ENCODE measurements around the gene TBCA. TPM values are rescaled to one million over a fixed set of nuclear protein-coding genes. Genes with fewer than 3 reads are reported as not detected.

The TBCA gene
- total and polyA plus RNA-seq, 2 experiments from 2014 or later: 60.1 to 257 TPM

- H4K20me1 ChIP-seq (ENCODE audit: insufficient read depth): no peaks in the 10 kb centered on the region
- H3K9me2 ChIP-seq (ENCODE audit: insufficient read depth): no peaks in the 10 kb centered on the region
- H3K36me3 ChIP-seq (ENCODE audit: low read depth): no peaks in the 10 kb centered on the region
- H3F3A ChIP-seq (ENCODE audit: insufficient read depth): no peaks in the 10 kb centered on the region
- no peak overlapping the region for H3K9ac ChIP-seq
- H3K79me2 ChIP-seq (ENCODE audit: insufficient read depth): no peaks in the 10 kb centered on the region
- H3K4me3 ChIP-seq: no peak overlapping the region
- H3K27ac ChIP-seq: no peak overlapping the region
- in situ Hi-C loops (cut with MboI): no loop called here
- no peaks in the 10 kb centered on the region for H3K9me3 ChIP-seq (ENCODE audit: low read depth)
- H3K4me1 ChIP-seq (ENCODE audit: insufficient read depth): no peaks in the 10 kb centered on the region
- H3K27me3 ChIP-seq (replicated peaks; ENCODE audit: insufficient read depth): peaks cover 76% of the 10 kb centered on the region
- H3K4me2 ChIP-seq (ENCODE audit: unreplicated experiment): no peak overlapping the region
- WGBS, 2 experiments (ENCODE audit: low coverage in 1 of 2, low lambda C conversion rate in 2 of 2, missing lambda C conversion rate in 2 of 2): 24 to 33% methylated on average over 32 to 33 of the region's 33 CpGs
- peak; percentile 99 for TF ChIP-seq EZH2 (IDR thresholded peaks at IDR 0.05; ENCODE audit: insufficient read depth, poor library complexity, severe bottlenecking)
- TF ChIP-seq EZH2phosphoT487 (IDR thresholded peaks at IDR 0.05; ENCODE audit: insufficient read depth, low read depth): peak; percentile 63
- DNase-seq: no peak
- H2AFZ ChIP-seq: no peak overlapping the region
These were observed 131.6 kb downstream of the TBCA start for GRCh38 chr5:77644371-77645157.

- no peak overlapping the region for H3K4me2 ChIP-seq (ENCODE audit: unreplicated experiment)
- H3K27ac ChIP-seq: no peak overlapping the region
- no peaks in the 10 kb centered on the region for H3K4me1 ChIP-seq (ENCODE audit: insufficient read depth)
- H4K20me1 ChIP-seq (ENCODE audit: insufficient read depth): no peaks in the 10 kb centered on the region
- TF ChIP-seq EZH2phosphoT487 (IDR thresholded peaks at IDR 0.05; ENCODE audit: insufficient read depth, low read depth): 0 out of 2 replicates have a peak, but pooled peaks have one; percentile 19
- no peak for TF ChIP-seq EZH2 (IDR thresholded peaks at IDR 0.05; ENCODE audit: insufficient read depth, poor library complexity, severe bottlenecking)
- peaks cover 84% of the 10 kb centered on the region for H3K27me3 ChIP-seq (replicated peaks; ENCODE audit: insufficient read depth)
- WGBS, 2 experiments (ENCODE audit: low coverage in 1 of 2, low lambda C conversion rate in 2 of 2, missing lambda C conversion rate in 2 of 2): 15 to 18% methylated on average over 28 of the region's 28 CpGs
- H3F3A ChIP-seq (ENCODE audit: insufficient read depth): no peaks in the 10 kb centered on the region
- H3K36me3 ChIP-seq (ENCODE audit: low read depth): no peaks in the 10 kb centered on the region
- no peak overlapping the region for H3K9ac ChIP-seq
- in situ Hi-C loops (cut with MboI): no loop called here
- no peak overlapping the region for H3K4me3 ChIP-seq
- H3K79me2 ChIP-seq (ENCODE audit: insufficient read depth): no peaks in the 10 kb centered on the region
- no peaks in the 10 kb centered on the region for H3K9me2 ChIP-seq (ENCODE audit: insufficient read depth)
- no peak overlapping the region for H2AFZ ChIP-seq
- H3K9me3 ChIP-seq (ENCODE audit: low read depth): no peaks in the 10 kb centered on the region
- DNase-seq: no peak
These were observed 132.3 kb downstream of the TBCA start for GRCh38 chr5:77643654-77644370.

DNA sequence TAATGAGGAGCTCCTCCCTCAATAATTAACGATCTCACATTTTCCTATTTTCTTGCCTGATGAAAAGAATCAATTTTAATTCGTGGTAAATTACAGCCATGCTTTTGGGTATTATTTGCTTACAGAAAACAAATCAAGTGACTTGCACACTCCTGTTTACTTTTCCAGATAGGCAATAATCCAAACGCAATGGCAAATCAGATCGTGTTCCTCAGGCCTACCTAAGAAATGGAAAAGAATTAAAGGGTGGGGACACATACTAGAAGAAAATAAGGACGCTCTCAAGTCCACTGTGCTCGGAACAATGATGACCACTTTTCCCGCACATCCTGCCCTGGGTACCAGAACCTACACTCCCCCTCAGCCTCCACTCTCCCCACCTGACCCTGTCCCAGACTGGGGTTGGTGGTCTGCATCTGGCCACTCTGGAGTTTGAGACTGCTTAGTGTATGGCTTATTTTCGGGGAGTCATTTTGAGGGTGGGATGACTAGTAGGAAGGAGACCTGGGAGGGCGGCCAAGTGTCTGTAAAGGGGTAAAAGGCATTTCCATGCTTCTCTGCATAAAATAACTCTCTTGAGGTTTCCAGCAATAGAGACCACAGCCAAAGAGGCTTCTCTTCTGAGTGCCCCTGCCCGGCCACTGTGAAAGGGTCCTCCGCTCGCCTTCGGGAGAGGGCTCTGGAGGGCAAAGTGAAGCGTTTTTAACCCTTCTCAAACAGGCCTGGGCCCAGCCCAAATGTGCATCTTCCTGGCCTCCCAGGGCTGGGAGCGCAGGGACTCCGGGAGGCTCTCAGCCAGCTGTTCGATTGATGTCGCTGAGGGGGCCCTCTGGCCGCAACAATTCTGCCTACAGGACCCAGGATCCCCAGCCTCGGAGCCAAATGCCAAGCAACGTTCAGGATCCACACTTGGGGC, 133.1 kb downstream of the TBCA start:
- H3K4me3 ChIP-seq: no peak overlapping the region
- H3K4me2 ChIP-seq (ENCODE audit: unreplicated experiment): no peak overlapping the region
- in situ Hi-C loops (cut with MboI): no loop called here
- no peaks in the 10 kb centered on the region for H3K4me1 ChIP-seq (ENCODE audit: insufficient read depth)
- no peak for TF ChIP-seq EZH2 (IDR thresholded peaks at IDR 0.05; ENCODE audit: insufficient read depth, poor library complexity, severe bottlenecking)
- no peak for TF ChIP-seq EZH2phosphoT487 (IDR thresholded peaks at IDR 0.05; ENCODE audit: insufficient read depth, low read depth)
- no peaks in the 10 kb centered on the region for H3F3A ChIP-seq (ENCODE audit: insufficient read depth)
- DNase-seq: no peak
- no peaks in the 10 kb centered on the region for H3K79me2 ChIP-seq (ENCODE audit: insufficient read depth)
- no peak overlapping the region for H2AFZ ChIP-seq
- no peaks in the 10 kb centered on the region for H4K20me1 ChIP-seq (ENCODE audit: insufficient read depth)
- H3K36me3 ChIP-seq (ENCODE audit: low read depth): no peaks in the 10 kb centered on the region
- H3K27ac ChIP-seq: no peak overlapping the region
- no peaks in the 10 kb centered on the region for H3K9me2 ChIP-seq (ENCODE audit: insufficient read depth)
- H3K9ac ChIP-seq: no peak overlapping the region
- no peaks in the 10 kb centered on the region for H3K9me3 ChIP-seq (ENCODE audit: low read depth)
- WGBS, 2 experiments (ENCODE audit: low coverage in 1 of 2, low lambda C conversion rate in 2 of 2, missing lambda C conversion rate in 2 of 2): 27% methylated on average over 21 of the region's 21 CpGs
- H3K27me3 ChIP-seq (replicated peaks; ENCODE audit: insufficient read depth): peaks cover 92% of the 10 kb centered on the region

All from GM23248 (cell line).